ENCODE results near the gene KCNN2.

The KCNN2 gene

DNA sequence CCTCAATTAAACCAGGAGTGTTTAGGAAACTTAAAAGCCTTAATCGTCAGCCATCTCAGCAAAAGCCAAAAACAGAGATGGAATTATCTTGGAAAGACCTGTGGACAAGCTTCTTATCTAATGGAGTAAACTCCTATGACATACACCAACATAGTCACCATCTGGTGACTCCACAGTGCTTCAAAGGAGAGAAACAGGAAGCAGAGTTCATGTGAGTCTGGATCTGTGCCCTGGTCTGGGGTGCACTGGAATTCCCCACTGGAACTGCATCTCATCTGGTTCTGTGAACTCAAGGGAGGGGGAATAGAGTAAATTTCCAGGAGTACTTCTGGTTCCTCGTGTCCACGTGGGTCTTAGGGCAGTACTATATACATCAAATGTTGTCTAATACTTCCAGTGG, 36.3 kb upstream of the KCNN2 start:
- no peaks in the 10 kb centered on the region for H3K9me3 ChIP-seq (ENCODE audit: insufficient read depth, low read depth, low read length)
- no peak overlapping the region for H2AFZ ChIP-seq (ENCODE audit: insufficient read depth, low read length, poor library complexity)
- H3K23ac ChIP-seq (ENCODE audit: low read length): no peak overlapping the region
- no peaks in the 10 kb centered on the region for H3K36me3 ChIP-seq (ENCODE audit: control insufficient read depth in 1 of 2, insufficient read depth in 2 of 2, low read length in 2 of 2)
- no peak overlapping the region for H2BK12ac ChIP-seq (ENCODE audit: low read length)
- no peak for DNase-seq
- H3K4ac ChIP-seq (ENCODE audit: low read depth, low read length): no peak overlapping the region
- no peak overlapping the region for H2BK5ac ChIP-seq (ENCODE audit: low read depth, low read length, poor library complexity)
- H4K12ac ChIP-seq (ENCODE audit: low read depth, low read length): no peak overlapping the region
- no peaks in the 10 kb centered on the region for H3K27me3 ChIP-seq (ENCODE audit: insufficient read depth, low read length)
- no peak overlapping the region for H2BK120ac ChIP-seq (ENCODE audit: insufficient read depth, low read length, poor library complexity)
- H3K18ac ChIP-seq (ENCODE audit: low read length): no peak overlapping the region
- no peak overlapping the region for H3K9ac ChIP-seq (ENCODE audit: low read length)
- H3K79me1 ChIP-seq (ENCODE audit: low read length): no peaks in the 10 kb centered on the region
- no peak overlapping the region for H4K8ac ChIP-seq (ENCODE audit: low read depth, low read length)
- H3K4me1 ChIP-seq (ENCODE audit: control insufficient read depth in 1 of 2, insufficient read depth in 2 of 2, low read length in 2 of 2): no peaks in the 10 kb centered on the region
- H3K4me2 ChIP-seq (ENCODE audit: low read length): no peak overlapping the region
- no CpG with 5 or more reads among the region's 3 CpGs for WGBS (ENCODE audit: extremely low coverage, insufficient coverage, insufficient read length)
- no peak overlapping the region for H3K14ac ChIP-seq (ENCODE audit: low read length)
- no peaks in the 10 kb centered on the region for H3K79me2 ChIP-seq (ENCODE audit: control insufficient read depth, insufficient read depth, low read length, poor library complexity)
- H3K27ac ChIP-seq (ENCODE audit: low read depth, low read length): no peak overlapping the region
- no peak overlapping the region for H2AK5ac ChIP-seq (ENCODE audit: low read length)
- no peak overlapping the region for H3K4me3 ChIP-seq (ENCODE audit: low read depth, low read length)
- H4K91ac ChIP-seq (ENCODE audit: low read depth, low read length): no peak overlapping the region

DNA sequence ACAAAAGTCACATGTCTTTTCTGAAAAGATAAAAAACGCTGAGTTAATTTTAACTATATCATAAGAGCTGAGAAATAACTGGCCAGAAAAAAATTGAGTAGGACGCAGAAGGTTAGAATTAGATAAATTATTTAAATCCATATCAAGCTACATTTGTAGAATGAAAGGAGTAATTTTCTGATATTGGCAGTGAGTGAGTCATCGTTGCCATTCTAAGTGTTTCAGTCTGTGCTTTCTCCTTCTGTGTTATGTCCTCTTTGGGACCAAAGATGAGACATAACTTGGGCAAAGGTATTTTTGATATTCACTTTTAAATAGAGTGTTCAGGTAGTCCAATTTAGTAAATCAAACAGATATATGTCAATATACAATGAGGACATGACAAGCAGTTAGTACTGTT, 34.4 kb upstream of the KCNN2 start:
- DNase-seq: no peak
- Histone ChIP-seq H3K79me2 (ENCODE audit: control insufficient read depth, insufficient read depth, low read length, poor library complexity) (no peaks in the 10 kb centered on the region), H3K4me2 (ENCODE audit: low read length) (no peak overlapping the region), H3K23ac (ENCODE audit: low read length) (no peak overlapping the region), H3K4me3 (ENCODE audit: low read depth, low read length) (no peak overlapping the region), H3K14ac (ENCODE audit: low read length) (no peak overlapping the region), H3K27me3 (ENCODE audit: insufficient read depth, low read length) (no peaks in the 10 kb centered on the region), H2AFZ (ENCODE audit: insufficient read depth, low read length, poor library complexity) (no peak overlapping the region), H4K8ac (ENCODE audit: low read depth, low read length) (no peak overlapping the region), H3K9ac (ENCODE audit: low read length) (no peak overlapping the region), H4K91ac (ENCODE audit: low read depth, low read length) (no peak overlapping the region), H3K79me1 (ENCODE audit: low read length) (no peaks in the 10 kb centered on the region), H2BK12ac (ENCODE audit: low read length) (no peak overlapping the region), H3K4me1 (ENCODE audit: control insufficient read depth in 1 of 2, insufficient read depth in 2 of 2, low read length in 2 of 2) (no peaks in the 10 kb centered on the region), H3K27ac (ENCODE audit: low read depth, low read length) (no peak overlapping the region), H3K36me3 (ENCODE audit: control insufficient read depth in 1 of 2, insufficient read depth in 2 of 2, low read length in 2 of 2) (no peaks in the 10 kb centered on the region), H3K9me3 (ENCODE audit: insufficient read depth, low read depth, low read length) (no peaks in the 10 kb centered on the region), H3K4ac (ENCODE audit: low read depth, low read length) (no peak overlapping the region), H2AK5ac (ENCODE audit: low read length) (no peak overlapping the region), H2BK120ac (ENCODE audit: insufficient read depth, low read length, poor library complexity) (no peak overlapping the region), H3K18ac (ENCODE audit: low read length) (no peak overlapping the region), H4K12ac (ENCODE audit: low read depth, low read length) (no peak overlapping the region), H2BK5ac (ENCODE audit: low read depth, low read length, poor library complexity) (no peak overlapping the region)
- WGBS (ENCODE audit: extremely low coverage, insufficient coverage, insufficient read length): no CpG with 5 or more reads among the region's 3 CpGs

DNA sequence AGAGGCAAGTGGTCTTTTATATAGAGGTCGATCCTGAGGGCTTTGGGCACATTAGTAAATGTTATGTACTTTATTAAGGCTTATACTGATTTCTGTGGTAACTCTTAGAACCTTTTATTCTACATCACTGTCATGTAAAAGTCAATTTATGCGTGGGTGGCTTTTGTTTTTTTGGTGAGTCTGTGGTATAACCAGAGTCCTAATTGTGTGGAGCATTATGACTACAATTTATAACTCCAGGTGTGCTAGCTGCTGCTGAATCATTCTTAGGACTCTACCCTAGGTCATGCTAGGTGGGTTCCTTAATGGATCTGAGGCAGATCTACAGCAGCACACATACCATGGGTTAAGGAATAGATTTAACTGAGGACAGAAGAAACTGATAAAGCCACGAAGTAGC, 33.9 kb upstream of the KCNN2 start:
- H3K18ac ChIP-seq (ENCODE audit: low read length): no peak overlapping the region
- no peak overlapping the region for H2BK120ac ChIP-seq (ENCODE audit: insufficient read depth, low read length, poor library complexity)
- no peak overlapping the region for H2AFZ ChIP-seq (ENCODE audit: insufficient read depth, low read length, poor library complexity)
- no peak overlapping the region for H3K4ac ChIP-seq (ENCODE audit: low read depth, low read length)
- no peaks in the 10 kb centered on the region for H3K4me1 ChIP-seq (ENCODE audit: control insufficient read depth in 1 of 2, insufficient read depth in 2 of 2, low read length in 2 of 2)
- WGBS (ENCODE audit: extremely low coverage, insufficient coverage, insufficient read length): no CpG with 5 or more reads among the region's 3 CpGs
- no peak overlapping the region for H4K12ac ChIP-seq (ENCODE audit: low read depth, low read length)
- no peak overlapping the region for H2BK12ac ChIP-seq (ENCODE audit: low read length)
- no peak overlapping the region for H3K14ac ChIP-seq (ENCODE audit: low read length)
- no peak overlapping the region for H2BK5ac ChIP-seq (ENCODE audit: low read depth, low read length, poor library complexity)
- no peak overlapping the region for H4K91ac ChIP-seq (ENCODE audit: low read depth, low read length)
- no peak overlapping the region for H3K27ac ChIP-seq (ENCODE audit: low read depth, low read length)
- no peaks in the 10 kb centered on the region for H3K79me1 ChIP-seq (ENCODE audit: low read length)
- H3K23ac ChIP-seq (ENCODE audit: low read length): no peak overlapping the region
- H3K9me3 ChIP-seq (ENCODE audit: insufficient read depth, low read depth, low read length): no peaks in the 10 kb centered on the region
- no peaks in the 10 kb centered on the region for H3K79me2 ChIP-seq (ENCODE audit: control insufficient read depth, insufficient read depth, low read length, poor library complexity)
- no peak for DNase-seq
- H3K4me3 ChIP-seq (ENCODE audit: low read depth, low read length): no peak overlapping the region
- no peak overlapping the region for H2AK5ac ChIP-seq (ENCODE audit: low read length)
- no peaks in the 10 kb centered on the region for H3K27me3 ChIP-seq (ENCODE audit: insufficient read depth, low read length)
- no peak overlapping the region for H3K9ac ChIP-seq (ENCODE audit: low read length)
- H3K4me2 ChIP-seq (ENCODE audit: low read length): no peak overlapping the region
- H3K36me3 ChIP-seq (ENCODE audit: control insufficient read depth in 1 of 2, insufficient read depth in 2 of 2, low read length in 2 of 2): no peaks in the 10 kb centered on the region
- H4K8ac ChIP-seq (ENCODE audit: low read depth, low read length): no peak overlapping the region

DNA sequence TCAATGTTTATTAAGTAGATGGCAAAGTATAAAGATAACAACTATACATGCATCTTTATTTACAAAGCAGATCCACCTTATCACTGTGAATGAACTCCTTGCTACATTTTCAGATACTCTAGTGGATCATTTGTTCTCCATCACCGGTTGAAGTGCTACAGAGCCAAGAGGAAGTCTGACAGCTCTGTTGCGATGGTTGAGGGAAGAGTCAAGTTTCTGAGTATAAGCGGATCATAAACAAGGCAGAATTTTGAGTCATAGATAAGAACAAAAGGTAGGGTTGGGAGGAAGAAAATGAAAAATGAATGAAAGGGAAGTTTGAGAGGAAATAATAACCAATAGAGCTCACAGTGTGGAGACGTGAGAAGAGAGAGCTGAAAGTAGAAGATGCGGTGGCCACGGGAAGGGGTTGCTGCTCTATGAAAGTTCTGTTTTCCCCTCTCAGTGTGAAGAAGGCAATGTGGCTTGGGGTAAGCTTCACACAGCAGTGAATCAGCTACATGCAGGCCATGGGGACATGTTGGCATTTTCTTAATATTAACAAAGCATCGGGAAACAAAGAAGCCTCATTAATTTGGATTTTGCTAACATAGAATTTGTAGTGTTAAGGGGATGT, 30.8 kb upstream of the KCNN2 start:
- Histone ChIP-seq H3K79me2 (ENCODE audit: control insufficient read depth, insufficient read depth, low read length, poor library complexity) (no peaks in the 10 kb centered on the region), H3K14ac (ENCODE audit: low read length) (no peak overlapping the region), H4K91ac (ENCODE audit: low read depth, low read length) (no peak overlapping the region), H3K4me1 (ENCODE audit: control insufficient read depth in 1 of 2, insufficient read depth in 2 of 2, low read length in 2 of 2) (no peaks in the 10 kb centered on the region), H3K4ac (ENCODE audit: low read depth, low read length) (no peak overlapping the region), H3K27me3 (ENCODE audit: insufficient read depth, low read length) (no peaks in the 10 kb centered on the region), H4K8ac (ENCODE audit: low read depth, low read length) (no peak overlapping the region), H2BK5ac (ENCODE audit: low read depth, low read length, poor library complexity) (no peak overlapping the region), H3K18ac (ENCODE audit: low read length) (no peak overlapping the region), H2AK5ac (ENCODE audit: low read length) (no peak overlapping the region), H3K4me3 (ENCODE audit: low read depth, low read length) (no peak overlapping the region), H2BK12ac (ENCODE audit: low read length) (no peak overlapping the region), H4K12ac (ENCODE audit: low read depth, low read length) (no peak overlapping the region), H3K23ac (ENCODE audit: low read length) (no peak overlapping the region), H3K4me2 (ENCODE audit: low read length) (no peak overlapping the region), H3K9me3 (ENCODE audit: insufficient read depth, low read depth, low read length) (no peaks in the 10 kb centered on the region), H3K36me3 (ENCODE audit: control insufficient read depth in 1 of 2, insufficient read depth in 2 of 2, low read length in 2 of 2) (no peaks in the 10 kb centered on the region), H3K79me1 (ENCODE audit: low read length) (no peaks in the 10 kb centered on the region), H3K9ac (ENCODE audit: low read length) (no peak overlapping the region), H3K27ac (ENCODE audit: low read depth, low read length) (no peak overlapping the region), H2AFZ (ENCODE audit: insufficient read depth, low read length, poor library complexity) (no peak overlapping the region), H2BK120ac (ENCODE audit: insufficient read depth, low read length, poor library complexity) (no peak overlapping the region)
- no CpG with 5 or more reads among the region's 7 CpGs for WGBS (ENCODE audit: extremely low coverage, insufficient coverage, insufficient read length)
- no peak for DNase-seq
